CD14-positive monocyte (primary cell): ENCODE measurements around the gene LIFR. TPM values are rescaled to one million over a fixed set of nuclear protein-coding genes. Genes with fewer than 3 reads are reported as not detected.

Source experiments
- DNase-seq, 3 donors: peaks; one replicate each; pipeline ENCODE4 v3.0.0-alpha.2; 2011 to 2022
- H2AFZ ChIP-seq: 2 replicates; pipeline ENCODE4 v1.6.0; 2012; ENCODE audit warnings: mild to moderate bottlenecking, low read depth, low read length, inconsistent platforms; ENCODE audit not compliant: insufficient read depth, poor library complexity, severe bottlenecking
- H3K27ac ChIP-seq, 2 donors: 1 replicate in 1 of 2; 2 replicates in 1 of 2; pipeline ENCODE4 v1.5.1; 2012 to 2013; ENCODE audit warnings: low read length in 2 of 2, control low read depth in 1 of 2, inconsistent platforms in 1 of 2, low read depth in 1 of 2, mild to moderate bottlenecking in 1 of 2
- H3K27me3 ChIP-seq, 2 donors: one replicate each; pipeline versions ENCODE4 v1.6.0 to v1.6.1; 2011 to 2013; ENCODE audit warnings: low read length in 2 of 2; ENCODE audit not compliant: control insufficient read depth in 2 of 2, insufficient read depth in 2 of 2
- H3K36me3 ChIP-seq, 2 donors: replicated peaks in 1 of 2; 1 replicate in 1 of 2; 2 replicates in 1 of 2; pipeline versions ENCODE4 v1.5.1 to v1.6.1; 2012 to 2013; ENCODE audit warnings: low read length in 2 of 2, control low read depth in 1 of 2, inconsistent platforms in 1 of 2, mild to moderate bottlenecking in 1 of 2; ENCODE audit not compliant: insufficient read depth in 2 of 2, control insufficient read depth in 1 of 2
- H3K4me1 ChIP-seq, 2 donors: 1 replicate in 1 of 2; 2 replicates in 1 of 2; pipeline versions ENCODE4 v1.5.1 to v1.6.1; 2012 to 2013; ENCODE audit warnings: low read length in 2 of 2, control low read depth in 1 of 2, inconsistent platforms in 1 of 2, mild to moderate bottlenecking in 1 of 2, moderate library complexity in 1 of 2; ENCODE audit not compliant: insufficient read depth in 2 of 2, control insufficient read depth in 1 of 2
- H3K4me2 ChIP-seq: replicated peaks from 2 replicates; pipeline ENCODE3; 2012; ENCODE audit warnings: low read length, moderate library complexity, mild to moderate bottlenecking; ENCODE audit not compliant: poor library complexity, severe bottlenecking; ENCODE audit errors: extremely low read depth
- H3K4me3 ChIP-seq, 3 experiments: fragments of 200-600 bp in 1 of 3; sonication (generic) in 1 of 3; replicated peaks in 1 of 3; 1 replicate in 2 of 3; 2 replicates in 1 of 3; pipeline ENCODE4 v1.5.1; 2011 to 2013; ENCODE audit warnings: low read length in 3 of 3, mild to moderate bottlenecking in 3 of 3, control low read depth in 2 of 3, low read depth in 2 of 3, inconsistent platforms in 1 of 3, moderate library complexity in 1 of 3
- H3K79me2 ChIP-seq: 2 replicates; pipeline ENCODE4 v1.6.0; 2012; ENCODE audit warnings: mild to moderate bottlenecking, control low read depth, inconsistent platforms, low read length, moderate library complexity; ENCODE audit not compliant: insufficient read depth
- H3K9ac ChIP-seq: 2 replicates; pipeline ENCODE4 v1.6.0; 2017; ENCODE audit warnings: low read length, mild to moderate bottlenecking; ENCODE audit not compliant: insufficient read depth, poor library complexity, severe bottlenecking
- H3K9me3 ChIP-seq, 2 donors: replicated peaks in 1 of 2; 1 replicate in 1 of 2; 2 replicates in 1 of 2; pipeline versions ENCODE4 v1.5.1 to v1.6.1; 2012 to 2013; ENCODE audit warnings: low read length in 2 of 2, control low read depth in 1 of 2; ENCODE audit not compliant: control insufficient read depth in 1 of 2, insufficient read depth in 1 of 2
- H4K20me1 ChIP-seq: 2 replicates; pipeline ENCODE4 v1.6.0; 2012; ENCODE audit warnings: mild to moderate bottlenecking, low read length, control low read depth, moderate library complexity; ENCODE audit not compliant: insufficient read depth
- H3K27ac Mint-ChIP-seq, 7 donors: one replicate each; pipeline ENCODE4 v1.8.0; 2020; ENCODE audit warnings: mild to moderate bottlenecking in 7 of 7, mixed read lengths in 7 of 7, moderate library complexity in 6 of 7, inconsistent platforms in 2 of 7
- H3K27me3 Mint-ChIP-seq, 3 donors: one replicate each; pipeline ENCODE4 v1.8.0; 2021 to 2022; ENCODE audit warnings: low read depth in 3 of 3, mild to moderate bottlenecking in 3 of 3, mixed read lengths in 3 of 3, moderate library complexity in 3 of 3, inconsistent platforms in 1 of 3
- H3K36me3 Mint-ChIP-seq, 2 donors: one replicate each; pipeline ENCODE4 v1.8.0; 2020; ENCODE audit warnings: mixed read lengths in 2 of 2, inconsistent platforms in 1 of 2, mild to moderate bottlenecking in 1 of 2
- H3K4me1 Mint-ChIP-seq: one replicate; pipeline ENCODE4 v1.8.0; 2020; ENCODE audit warnings: mild to moderate bottlenecking, mixed read lengths
- H3K4me3 Mint-ChIP-seq, 2 donors: one replicate each; pipeline ENCODE4 v1.8.0; 2020; ENCODE audit warnings: mild to moderate bottlenecking in 2 of 2, mixed read lengths in 2 of 2, moderate library complexity in 1 of 2
- H3K9me3 Mint-ChIP-seq, 7 donors: one replicate each; pipeline ENCODE4 v1.8.0; 2020 to 2022; ENCODE audit warnings: mixed read lengths in 7 of 7, mild to moderate bottlenecking in 6 of 7, moderate library complexity in 6 of 7, inconsistent platforms in 2 of 7
- WGBS: methylation state at CpG from one replicate; pipeline ENCODE4 v1.1.5; 2013; ENCODE audit warnings: missing lambda C conversion rate; ENCODE audit not compliant: insufficient coverage; 5-methylcytosine and 5-hydroxymethylcytosine counted together
- intact Hi-C, 2 donors: fragments of 100-400 bp; cut with micrococcal nuclease; formaldehyde crosslinking; loops; one replicate each; pipeline versions ENCODE4 v1.15.0 to v1.15.1; 2023
- polyA plus RNA-seq, 3 donors: library from polyadenylated mRNA; depleted of rRNA in 1 of 3; unstranded in 2 of 3; stranded (reverse) in 1 of 3; fragments of 300-500 nt in 2 of 3; fragments of >200 nt in 1 of 3; fragmentation: Illumina TruSeq in 2 of 3; gene quantifications; 1 replicate in 2 of 3; 2 replicates in 1 of 3; pipeline ENCODE4 v1.2.3, GENCODE V29; 2012 to 2021
- TF ChIP-seq, protein P1 (sequence below): fragments of 200-600 bp; IDR thresholded peaks from one replicate; pipeline ENCODE4 v1.8.0; 2022; ENCODE audit warnings: antibody characterized with exemption, mild to moderate bottlenecking

LIFR gene
- polyA plus RNA-seq, 3 donors, result not detected

DNA sequence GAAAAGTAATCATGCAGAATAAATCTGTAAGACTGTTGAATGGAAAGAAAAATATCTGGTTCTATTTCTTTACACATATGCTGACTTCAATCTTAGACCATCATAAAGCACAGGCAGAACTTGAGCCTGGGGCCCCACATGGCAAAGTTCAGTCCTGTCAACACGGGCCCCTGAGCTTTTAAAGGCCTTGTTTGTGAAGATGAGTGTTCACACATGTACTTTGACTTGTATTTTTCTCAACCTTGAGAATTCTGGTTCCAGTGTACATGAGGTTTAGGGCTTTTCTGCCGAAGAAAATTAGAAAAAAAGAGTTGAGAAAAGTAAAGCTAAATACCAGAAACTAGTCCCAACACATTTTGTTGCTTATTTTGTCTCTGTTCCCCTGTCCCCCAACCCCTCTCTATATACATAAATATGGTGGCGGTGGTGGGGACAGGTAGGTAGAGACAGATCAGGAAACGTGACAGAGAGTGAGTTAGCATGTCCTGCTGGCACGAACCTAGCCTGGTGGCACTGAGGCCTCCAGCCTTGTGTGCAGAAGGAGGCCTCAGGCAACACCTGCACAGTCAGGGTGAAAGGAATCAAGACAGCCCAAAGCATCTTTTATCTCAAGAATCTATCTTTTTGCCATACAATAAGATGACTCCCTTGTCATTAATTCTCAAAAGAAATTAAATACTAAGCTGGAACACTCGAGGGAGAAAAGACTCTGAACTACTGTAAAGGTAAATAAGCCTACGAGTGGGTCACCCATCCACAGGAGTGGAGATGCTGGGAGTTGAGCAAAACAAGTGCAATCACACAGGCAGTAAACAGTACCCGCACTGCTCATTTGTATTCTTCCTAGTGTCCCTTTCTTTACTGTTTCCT lies 22.9 kb downstream of the LIFR start:
- WGBS, result 94% methylated on average over 3 of the region's 8 CpGs
- no peaks in the 10 kb centered on the region for H3K79me2 ChIP-seq
- H3K27me3 Mint-ChIP-seq, result peaks cover 16 to 30% (median 27%) of the 10 kb centered on the region in 3 donors

DNA sequence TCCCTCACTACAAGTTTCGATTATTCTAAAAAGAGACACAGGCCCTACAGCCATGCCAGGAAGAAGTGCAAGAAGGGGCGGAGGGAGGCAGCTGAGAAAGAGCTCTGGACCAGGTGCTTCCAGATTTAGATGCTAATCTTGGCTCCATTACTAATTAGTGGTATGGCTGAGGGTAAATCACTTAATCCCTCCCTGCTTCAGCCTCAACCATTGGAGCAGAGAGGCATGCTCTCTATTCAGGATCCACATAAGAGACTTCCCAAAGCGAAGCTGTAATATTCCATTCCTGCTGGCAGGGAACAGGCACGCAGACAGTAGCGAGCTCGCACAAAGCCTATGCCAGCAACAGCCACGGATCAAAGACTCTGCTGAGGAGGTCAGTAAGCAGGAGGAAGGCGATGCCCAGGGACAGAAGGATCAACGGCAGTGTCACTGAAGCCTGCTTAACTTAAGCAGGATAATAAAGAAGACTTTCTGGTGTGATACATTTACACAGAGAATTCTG lies 24.2 kb downstream of the LIFR start:
- H3K27me3 Mint-ChIP-seq, result peaks cover 16 to 34% (median 19%) of the 10 kb centered on the region in 3 donors
- no peak overlapping the region for H3K4me3 ChIP-seq
- H3K9me3 ChIP-seq, result peaks cover 3 to 7% of the 10 kb centered on the region in 2 donors
- TF ChIP-seq, protein P1, sequence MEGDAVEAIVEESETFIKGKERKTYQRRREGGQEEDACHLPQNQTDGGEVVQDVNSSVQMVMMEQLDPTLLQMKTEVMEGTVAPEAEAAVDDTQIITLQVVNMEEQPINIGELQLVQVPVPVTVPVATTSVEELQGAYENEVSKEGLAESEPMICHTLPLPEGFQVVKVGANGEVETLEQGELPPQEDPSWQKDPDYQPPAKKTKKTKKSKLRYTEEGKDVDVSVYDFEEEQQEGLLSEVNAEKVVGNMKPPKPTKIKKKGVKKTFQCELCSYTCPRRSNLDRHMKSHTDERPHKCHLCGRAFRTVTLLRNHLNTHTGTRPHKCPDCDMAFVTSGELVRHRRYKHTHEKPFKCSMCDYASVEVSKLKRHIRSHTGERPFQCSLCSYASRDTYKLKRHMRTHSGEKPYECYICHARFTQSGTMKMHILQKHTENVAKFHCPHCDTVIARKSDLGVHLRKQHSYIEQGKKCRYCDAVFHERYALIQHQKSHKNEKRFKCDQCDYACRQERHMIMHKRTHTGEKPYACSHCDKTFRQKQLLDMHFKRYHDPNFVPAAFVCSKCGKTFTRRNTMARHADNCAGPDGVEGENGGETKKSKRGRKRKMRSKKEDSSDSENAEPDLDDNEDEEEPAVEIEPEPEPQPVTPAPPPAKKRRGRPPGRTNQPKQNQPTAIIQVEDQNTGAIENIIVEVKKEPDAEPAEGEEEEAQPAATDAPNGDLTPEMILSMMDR, result no peak
- H3K27me3 ChIP-seq, result peaks cover 15 to 33% of the 10 kb centered on the region in 2 donors
- H2AFZ ChIP-seq, result no peak overlapping the region
- intact Hi-C loops, result no loop called here
- peaks cover 5% of the 10 kb centered on the region for H3K4me1 Mint-ChIP-seq
- no peaks in the 10 kb centered on the region for H3K4me1 ChIP-seq
- no peaks in the 10 kb centered on the region for H4K20me1 ChIP-seq
- peak overlapping the region in 1 of 7 donors; percentile 3 for H3K27ac Mint-ChIP-seq
- peaks cover 2 to 18% (median 15%) of the 10 kb centered on the region in 7 donors for H3K9me3 Mint-ChIP-seq
- no peak overlapping the region for H3K27ac ChIP-seq
- 60% methylated on average over 1 of the region's 9 CpGs for WGBS
- no peaks in the 10 kb centered on the region for H3K79me2 ChIP-seq
- DNase-seq, result no peak
- no peaks in the 10 kb centered on the region for H3K36me3 ChIP-seq
- no peak overlapping the region for H3K9ac ChIP-seq
- H3K4me2 ChIP-seq, result no peak overlapping the region
- no peaks in the 10 kb centered on the region for H3K36me3 Mint-ChIP-seq
- H3K4me3 Mint-ChIP-seq, result peak overlapping the region in 1 of 2 donors; percentile 43

More for the DNA sequence above, 22.9 kb downstream of the LIFR start:
- Histone ChIP-seq H3K27ac (no peak overlapping the region), H3K9ac (no peak overlapping the region), H2AFZ (no peak overlapping the region), H3K4me2 (no peak overlapping the region), H3K27me3 (peaks cover 12 to 33% of the 10 kb centered on the region in 2 donors), H3K4me1 (no peaks in the 10 kb centered on the region), H3K9me3 (no peaks in the 10 kb centered on the region), H3K36me3 (no peaks in the 10 kb centered on the region), H3K4me3 (no peak overlapping the region), H4K20me1 (no peaks in the 10 kb centered on the region)
- Mint-ChIP-seq H3K27ac (no peak overlapping the region), H3K4me3 (no peak overlapping the region), H3K4me1 (no peaks in the 10 kb centered on the region), H3K9me3 (peaks cover 2 to 9% (median 7%) of the 10 kb centered on the region in 7 donors), H3K36me3 (no peaks in the 10 kb centered on the region)
- TF ChIP-seq, protein P1, result no peak
- intact Hi-C loops, result no loop called here
- DNase-seq, result no peak
